Activated CD4-positive, CD25-positive, alpha-beta regulatory T cell treated with anti-CD3 and anti-CD28 coated beads, Interleukin-2, amount 50 U/mL, for 16 hours (primary cell): ENCODE data around the gene MTHFD1L.
"Not testable (repeated sequence)": the region's sequence is repeated elsewhere in the genome, so short reads cannot be mapped to it uniquely, and the experiment has no call there.

Experiments used
- DNase-seq: peaks from one replicate; pipeline ENCODE4 v3.0.0-alpha.2; 2020; ENCODE audit warnings: low read depth, low spot score

Gene MTHFD1L

DNA sequence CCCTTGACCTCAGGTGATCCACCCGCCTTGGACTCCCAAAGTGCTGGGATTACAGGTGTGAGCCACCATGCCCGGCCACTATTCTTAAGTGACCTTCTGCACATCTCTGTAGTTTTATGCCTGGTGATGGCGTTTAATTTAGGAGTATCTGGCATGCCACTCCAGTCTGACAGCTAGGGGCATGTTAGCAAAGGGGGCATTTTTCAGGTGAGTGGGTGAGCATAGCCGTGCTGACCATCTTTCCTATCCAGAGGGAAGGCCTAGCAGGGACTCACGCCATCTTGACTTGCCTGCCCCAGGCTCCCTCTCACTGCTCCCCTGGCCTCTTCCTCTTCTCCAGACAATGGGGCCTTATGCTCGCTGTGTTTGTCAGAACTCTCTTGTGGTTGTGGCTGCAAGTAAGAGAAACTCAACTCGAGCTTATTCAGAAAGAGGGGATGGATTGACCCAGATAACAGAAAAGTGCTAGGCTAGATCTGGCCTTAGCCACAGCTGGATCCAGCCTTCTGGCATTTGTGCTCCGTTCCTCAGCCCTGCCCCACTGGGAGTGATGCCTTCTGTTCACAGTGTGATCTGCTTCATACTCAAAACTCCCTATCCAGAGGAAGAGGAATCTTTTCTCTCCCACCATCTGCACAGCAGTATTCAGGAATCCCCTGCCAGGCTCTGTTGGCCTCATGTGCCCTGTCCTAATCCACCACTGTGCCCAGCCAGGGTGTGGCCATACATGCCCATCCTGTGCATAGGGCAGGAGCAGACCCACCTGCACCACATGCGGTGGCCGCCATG lies 199.7 kb downstream of the MTHFD1L start:
- DNase-seq: no peak

DNA sequence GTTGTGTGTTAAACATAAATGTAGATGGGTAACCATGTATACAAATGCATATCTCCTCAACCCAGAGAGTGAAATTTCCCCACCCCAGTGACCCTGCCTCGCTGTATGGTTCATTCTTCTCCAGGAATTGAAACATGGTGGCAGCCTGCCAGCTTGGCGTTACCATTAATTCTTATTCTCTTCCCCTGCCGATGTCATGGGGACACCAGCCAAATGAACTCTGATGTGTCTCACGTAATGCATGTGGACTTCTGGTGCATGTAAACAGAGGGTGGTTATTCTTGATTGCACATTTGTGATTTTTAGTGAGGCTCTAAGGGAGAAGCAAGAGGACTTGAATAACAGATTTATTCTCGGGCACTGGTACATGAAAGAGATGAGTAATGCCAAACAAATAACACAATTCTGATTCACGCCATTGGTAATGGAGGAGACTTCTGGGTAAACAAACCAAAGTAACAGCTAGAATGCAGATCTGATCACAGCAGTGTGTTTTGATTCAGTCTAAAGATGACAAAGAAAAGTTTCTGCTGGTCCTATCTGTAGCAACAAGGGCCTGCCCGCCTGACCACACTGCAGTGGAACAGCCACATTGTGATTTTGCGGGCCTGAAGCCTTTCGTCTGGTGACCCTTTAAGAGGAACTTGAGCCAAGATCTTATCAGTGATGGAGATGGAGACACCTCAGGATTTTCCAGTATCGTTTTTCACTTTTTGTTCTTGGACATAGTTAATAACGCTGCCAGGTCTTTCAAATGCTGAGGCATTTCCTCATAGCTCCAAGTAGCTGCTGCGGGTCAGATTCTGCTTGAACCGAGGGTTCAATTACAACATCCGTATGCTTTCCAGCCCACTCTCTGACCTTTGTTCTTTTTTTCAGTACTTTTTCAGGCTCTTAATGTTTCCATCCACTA lies 202.4 kb downstream of the MTHFD1L start:
- no peak for DNase-seq

DNA sequence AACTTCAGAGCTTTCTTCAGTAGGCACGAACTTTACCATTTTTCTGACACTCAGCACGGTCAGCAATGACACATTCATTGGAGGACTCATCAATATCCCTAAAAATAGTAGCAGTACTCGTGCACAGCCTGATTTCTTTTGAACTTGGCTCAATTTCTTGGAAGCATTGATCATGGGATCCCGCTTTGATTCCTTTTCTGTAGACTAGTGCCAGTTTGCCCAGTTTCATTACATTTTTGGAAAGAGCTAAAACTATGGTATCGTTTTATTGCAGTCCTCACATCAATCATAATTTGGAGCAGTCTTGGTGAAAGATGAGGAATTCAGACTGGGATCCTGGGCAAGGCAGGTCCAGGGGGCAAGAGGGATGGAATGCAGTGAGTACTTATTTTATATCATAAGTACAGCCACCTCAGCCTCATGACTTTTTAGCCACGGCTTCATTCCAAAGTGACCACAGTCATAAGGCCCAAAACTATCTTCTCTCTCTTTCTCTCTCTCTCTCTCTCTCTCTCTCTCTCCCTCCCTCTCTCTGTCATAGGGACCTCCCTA lies 203.3 kb downstream of the MTHFD1L start:
- no peak for DNase-seq

DNA sequence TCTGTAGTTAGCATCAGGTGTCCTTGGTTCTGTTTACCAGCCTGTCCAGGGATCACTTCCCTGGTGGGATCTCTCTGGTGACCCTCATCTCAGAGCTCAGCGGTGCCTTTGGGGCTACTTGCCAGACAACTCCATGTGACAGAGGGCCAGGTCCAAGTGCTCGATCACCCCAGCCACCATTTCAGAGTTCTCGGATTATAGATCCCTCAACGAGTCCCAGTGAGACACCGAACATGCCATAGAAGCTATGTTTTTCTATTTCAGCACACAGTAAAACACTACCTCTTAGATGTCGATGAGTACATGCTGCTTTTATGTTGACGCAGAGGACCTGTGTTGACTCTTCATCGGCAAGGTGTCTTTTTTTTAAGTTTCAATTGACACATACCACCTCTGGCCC lies 204.1 kb downstream of the MTHFD1L start:
- no peak for DNase-seq

DNA sequence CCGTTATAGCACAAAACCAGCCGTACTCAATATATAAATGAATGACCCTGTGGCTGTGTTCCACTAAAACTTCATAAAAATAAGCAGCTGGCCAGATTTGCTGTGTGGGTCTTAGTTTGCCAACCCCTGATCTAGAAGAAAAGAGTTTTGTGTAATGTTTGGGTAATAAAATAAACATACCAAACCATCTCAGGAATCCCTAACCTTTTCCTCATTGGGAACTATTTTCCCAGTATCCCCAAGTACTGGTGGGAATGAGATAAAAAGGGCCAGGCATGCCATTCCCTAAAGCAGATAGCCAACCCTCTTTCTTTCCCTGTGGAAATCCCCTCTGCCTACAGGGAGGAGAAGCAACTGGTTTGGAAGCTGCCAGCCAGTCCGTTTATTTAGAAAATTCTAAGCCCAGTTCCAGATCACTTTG lies 205.1 kb downstream of the MTHFD1L start:
- no peak for DNase-seq

DNA sequence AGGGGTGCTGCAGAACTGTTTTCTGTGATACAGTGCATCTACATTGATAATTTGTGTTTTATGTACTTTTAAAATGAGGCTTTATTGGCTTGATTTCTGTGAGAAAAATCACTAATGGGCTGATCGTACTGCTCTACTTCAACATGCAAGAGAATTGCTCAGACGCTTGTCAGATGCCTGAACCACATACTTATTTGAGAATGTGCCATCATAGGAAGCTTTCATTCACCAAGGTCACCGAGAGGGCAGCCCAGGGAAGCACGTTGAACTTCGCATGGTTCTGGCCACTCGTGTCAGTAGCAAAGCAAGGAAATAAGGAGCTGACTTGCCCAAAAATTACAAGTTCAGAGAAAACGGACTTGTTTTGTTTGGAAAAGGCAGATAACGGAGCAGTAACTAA lies 205.8 kb downstream of the MTHFD1L start:
- no peak for DNase-seq

DNA sequence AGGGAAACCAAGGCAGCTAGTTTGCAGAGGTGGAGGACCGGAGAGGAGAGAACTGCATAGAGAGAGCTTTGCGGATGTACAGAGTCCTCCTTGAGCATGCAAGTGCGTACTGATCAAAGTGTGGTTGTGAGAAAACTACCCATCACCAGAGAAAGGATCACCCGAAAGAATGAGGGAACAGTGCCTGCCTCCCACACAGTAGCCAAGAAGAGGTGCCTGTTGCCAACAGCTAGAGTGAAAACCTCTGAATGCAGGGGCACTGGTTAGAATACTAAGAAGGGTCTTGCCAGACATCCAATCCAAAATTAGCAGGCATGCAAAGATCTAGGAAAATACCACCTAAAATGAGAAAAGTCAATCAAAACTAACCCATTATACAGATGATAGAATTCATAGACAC lies 207.6 kb downstream of the MTHFD1L start:
- no peak for DNase-seq

DNA sequence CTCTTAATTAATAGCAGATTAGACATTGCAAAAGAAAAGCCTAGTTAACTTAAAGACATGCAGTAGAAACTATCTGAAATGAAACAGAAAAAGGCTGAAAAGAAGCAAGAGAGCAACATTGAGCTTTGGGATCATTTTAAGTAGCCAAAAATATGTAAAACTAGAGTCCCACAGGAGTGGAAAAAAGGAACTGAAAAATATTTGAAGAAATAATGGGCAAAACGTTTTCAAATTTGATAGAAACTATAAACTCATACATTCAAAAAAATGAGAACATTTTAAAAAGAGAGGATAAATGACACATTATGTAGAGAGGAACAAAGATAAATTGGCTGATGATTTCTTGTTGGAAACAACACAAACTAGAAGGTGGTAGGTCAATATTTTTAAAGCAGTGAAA lies 208.2 kb downstream of the MTHFD1L start:
- no peak for DNase-seq

DNA sequence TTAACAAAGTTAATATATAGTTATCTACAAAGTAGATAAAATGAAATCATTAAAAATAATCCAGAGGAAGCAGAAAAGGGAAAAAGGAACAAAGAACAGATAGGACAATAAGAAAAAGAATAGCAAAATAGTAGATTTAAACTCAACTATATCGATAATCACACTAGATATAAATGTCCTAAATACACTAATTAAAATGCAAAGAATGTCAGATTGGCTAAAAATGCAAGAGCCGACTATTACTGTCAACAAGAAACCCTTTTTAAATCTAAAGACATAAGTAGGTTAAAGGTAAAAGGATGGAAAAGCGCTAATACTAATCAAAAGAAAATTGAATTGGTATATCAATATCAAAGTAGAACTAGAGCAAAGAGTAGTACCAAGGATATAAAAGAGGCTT lies 209.5 kb downstream of the MTHFD1L start:
- no peak for DNase-seq

DNA sequence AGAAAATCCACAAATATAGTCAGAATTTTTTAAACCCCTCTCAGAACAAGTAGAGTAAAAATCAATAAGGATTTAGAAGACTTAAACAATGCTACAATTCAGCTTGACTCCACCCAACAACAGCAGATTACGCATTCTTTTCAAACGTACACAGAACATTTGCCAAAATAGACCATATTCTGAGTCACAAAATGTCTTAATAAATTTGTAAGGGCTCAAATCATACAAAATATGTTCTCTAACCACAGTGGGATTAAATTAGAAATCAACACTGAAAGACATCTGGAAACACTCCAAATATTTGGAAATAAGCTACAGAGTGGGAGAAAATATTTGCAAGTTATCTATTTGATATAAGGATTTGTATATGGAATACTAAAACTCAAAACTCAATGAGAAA lies 210.0 kb downstream of the MTHFD1L start:
- no peak for DNase-seq

DNA sequence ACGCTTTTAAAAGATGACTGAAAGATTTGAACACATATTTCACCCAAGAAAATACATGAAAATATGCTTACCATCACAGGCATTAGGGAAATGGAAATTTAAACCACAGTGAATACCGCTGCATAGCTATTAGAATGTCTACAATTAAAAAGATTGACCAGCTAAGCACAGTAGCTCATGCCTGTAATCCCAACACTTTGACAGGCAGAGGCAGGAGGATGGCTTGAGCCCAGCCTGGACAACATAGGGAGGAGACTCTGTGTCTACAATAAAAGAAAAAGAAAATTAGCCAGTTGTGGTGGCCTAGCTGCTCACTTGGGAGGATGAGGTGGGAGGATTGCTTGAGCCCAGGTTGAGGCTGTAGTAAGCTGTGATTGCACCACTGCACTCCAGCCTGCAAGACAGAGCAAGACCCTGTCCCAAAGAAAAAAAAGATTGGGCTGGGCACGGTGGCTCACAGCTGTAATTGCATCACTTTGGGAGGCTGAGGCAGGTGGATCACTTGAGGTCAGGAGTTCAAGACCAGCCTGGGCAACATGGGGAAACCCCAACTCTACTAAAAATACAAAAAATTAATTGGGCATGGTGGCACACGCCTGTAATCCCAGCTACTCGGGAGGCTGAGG lies 210.5 kb downstream of the MTHFD1L start:
- DNase-seq: no peak

DNA sequence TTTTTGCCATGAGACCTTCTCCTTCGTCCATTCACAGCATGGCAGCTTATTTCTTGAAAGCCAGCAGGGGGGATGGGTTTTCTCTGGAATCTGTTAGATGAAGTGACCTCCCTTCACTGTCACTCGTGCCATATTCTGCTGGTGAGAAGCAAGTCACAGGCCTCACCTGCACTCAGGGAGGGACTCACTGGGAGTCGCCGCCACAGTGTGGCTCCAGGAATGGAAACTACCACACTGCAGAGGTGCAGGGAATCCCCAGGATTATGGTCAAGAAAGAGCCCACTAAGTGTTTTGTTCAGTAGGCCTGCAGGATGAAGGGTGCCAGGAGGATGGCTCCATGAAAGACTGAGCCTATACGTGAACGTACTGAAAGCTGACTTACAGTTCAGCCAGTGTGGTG lies 213.2 kb downstream of the MTHFD1L start:
- no peak for DNase-seq

DNA sequence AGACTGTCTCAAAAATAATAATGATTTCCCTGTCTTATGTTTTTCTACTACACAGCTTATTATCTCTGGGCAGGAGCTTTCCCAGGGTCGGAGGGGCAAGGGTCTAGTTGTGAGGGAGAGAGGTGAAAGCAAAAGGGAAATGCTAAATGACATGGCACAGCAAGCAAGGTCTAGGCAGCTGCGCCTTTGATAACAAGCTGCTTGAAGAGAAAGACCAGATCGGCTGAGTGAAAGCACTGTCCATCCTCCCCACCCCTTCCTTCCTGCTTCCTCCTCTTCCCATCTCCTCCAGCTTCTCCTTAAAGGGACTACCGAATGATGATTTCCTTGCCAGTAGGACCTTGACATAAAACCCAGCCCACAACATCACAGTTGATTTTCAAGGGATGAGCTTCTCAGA lies 216.2 kb downstream of the MTHFD1L start:
- no peak for DNase-seq

DNA sequence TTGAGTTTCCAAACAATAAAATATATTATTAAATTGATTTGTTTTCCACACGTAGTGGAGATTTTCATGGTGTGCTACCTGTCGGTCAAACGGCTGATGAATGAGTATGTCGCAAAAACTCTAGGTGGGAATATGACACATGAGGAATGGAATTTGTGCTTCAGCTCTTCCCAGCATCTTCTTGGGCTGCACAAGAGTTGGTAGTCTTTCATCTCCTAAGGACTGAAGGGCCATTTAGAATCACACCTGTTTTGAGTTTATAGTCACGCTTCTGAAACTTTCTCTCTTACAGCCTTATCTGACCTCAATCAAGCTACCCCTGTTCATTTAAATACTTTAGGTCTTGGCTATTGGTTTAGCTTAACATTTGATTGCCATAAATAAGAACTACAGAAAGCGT lies 216.6 kb downstream of the MTHFD1L start:
- DNase-seq: no peak

DNA sequence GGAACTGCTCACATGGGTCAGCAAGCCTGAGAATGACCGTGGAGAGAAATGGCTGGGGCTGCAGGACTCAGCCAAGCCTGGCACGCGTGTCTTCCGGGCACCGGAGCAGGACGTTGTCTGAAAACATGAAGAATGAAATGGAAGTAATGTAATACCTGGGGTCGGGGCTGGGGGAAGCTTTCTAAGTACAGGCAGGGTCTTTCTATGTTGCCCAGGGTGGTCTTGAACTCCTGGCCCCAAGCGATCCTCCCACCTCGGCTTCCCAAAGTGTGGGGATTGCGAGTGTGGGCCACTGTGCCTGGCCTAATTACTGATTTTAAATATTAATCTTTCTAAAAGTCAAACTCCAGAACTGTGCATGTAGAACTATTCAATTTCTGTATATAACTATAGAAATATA lies 218.8 kb downstream of the MTHFD1L start:
- DNase-seq: no peak

DNA sequence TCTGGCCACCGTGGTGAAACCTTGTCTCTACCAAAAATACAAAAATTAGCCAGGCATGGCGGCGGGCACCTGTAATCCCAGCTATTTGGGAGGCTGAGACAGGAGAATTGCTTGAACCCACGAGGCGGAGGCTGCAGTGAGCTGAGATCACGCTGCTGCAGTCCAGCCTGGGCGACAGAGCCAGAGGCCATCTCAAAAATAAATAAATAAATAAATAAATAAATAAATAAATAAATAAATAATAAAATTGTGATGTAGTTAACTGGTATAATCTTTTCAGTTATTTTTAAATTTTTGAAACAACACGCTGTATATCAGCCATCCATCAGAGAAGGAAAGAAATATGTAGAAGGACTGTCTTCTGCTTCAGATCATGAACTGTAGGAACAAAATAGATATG lies 221.6 kb downstream of the MTHFD1L start:
- not testable (repeated sequence) for DNase-seq

DNA sequence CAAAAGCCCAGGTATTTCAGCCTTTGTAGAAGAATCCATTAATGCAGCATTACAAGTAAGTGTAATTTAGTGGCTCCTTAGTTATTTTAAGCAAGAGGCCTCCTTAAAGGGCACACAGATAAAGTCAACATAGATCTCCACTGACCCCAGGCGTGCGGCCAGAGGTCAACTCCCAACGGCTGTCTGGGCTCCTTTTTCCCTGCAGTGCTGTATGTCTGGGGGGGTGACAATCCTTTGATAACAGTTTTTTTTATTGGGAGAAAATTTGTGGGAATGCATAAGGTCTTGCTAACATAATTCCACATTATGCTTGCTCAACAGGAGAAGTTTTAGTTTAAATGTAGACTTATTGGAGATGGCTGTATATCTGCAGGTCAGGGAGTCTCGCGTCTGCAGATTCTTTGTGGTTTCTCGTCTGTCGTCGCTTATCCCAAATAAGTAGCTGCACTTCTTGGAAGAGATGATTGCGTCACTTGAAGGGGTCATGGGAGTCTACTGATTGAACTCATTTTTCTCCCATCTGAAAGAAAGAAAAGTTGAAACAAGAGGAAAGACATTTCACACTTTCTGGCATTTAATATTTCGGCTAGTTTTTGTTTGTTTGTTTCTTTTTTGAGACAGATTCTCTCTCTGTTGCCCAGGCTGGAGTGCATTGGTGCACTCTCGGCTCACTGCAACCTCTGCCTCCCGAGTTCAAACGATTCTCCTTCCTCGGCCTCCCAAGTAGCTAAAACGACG lies 222.5 kb downstream of the MTHFD1L start:
- DNase-seq: no peak

DNA sequence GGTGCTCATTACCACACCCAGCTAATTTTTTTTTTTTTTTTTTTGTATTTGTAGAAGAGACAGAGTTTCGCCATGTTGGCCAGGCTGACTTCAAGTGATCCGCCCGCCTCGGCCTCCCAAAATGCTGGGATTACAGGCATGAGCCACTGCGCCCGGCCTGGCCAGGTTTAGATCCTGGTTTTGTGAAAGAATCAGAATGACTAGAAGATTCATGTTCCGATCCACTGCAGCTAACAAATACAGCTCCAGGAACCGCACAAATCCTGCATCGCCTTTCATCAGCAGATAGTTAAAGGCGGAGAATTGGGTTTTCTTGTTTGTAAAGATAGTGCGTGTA lies 223.1 kb downstream of the MTHFD1L start:
- no peak for DNase-seq

DNA sequence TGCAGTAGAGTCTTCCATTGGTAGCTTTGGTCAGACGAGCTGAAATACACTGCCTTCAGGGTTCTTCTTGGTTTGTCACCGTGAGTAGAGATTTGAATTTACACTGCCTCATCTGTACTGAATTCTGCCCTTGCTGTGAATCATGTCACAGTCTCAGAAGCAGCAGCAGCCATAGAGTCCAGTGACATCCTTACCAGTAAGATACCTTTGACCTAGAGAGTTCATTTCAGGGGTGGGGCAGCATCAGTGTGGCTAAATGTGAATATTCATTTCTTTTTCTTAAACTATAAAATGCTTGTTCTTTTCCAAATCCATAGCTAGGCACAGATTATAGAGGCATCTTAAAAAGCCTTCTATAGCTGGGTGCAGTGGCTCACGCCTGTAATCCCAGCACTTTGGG lies 223.5 kb downstream of the MTHFD1L start:
- DNase-seq: no peak

DNA sequence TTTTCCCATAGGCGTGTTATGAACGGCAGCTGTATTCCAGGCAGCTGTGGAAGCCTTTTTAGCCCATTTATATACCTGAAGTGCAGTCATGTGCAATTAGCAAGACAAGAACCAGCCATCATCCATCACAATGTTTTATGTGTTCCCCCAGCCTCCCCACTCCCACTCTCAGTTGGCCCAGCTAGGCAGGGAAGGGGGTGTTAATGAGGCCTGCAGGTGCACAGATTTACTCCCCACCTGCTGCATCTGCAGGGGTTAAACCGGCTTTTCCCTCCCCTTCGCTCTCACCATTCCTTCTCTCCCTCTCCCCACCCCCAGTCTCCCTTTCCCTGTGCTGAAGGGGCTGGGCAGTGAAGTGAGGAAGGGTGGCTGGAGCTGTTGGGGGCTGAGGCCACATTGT lies 224.5 kb downstream of the MTHFD1L start:
- no peak for DNase-seq

DNA sequence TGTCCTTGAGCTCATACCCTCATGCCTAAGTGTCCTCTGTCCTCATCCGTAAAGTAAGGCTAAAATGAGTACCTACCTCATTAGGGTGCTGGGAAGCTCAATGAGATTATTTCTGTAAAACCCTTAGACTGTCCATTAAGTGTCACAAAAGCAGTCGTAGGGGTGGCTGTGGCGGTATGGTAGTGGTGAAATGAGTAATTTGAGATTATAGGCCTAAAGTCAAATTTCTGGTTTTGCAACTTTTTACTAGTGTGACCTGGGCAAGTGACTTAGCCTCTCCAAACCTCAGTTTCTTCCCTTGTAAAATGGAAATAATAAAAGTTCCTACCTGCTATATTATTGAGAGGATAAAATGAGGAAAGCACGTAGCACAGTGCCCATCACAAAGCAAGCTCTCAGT lies 226.1 kb downstream of the MTHFD1L start:
- no peak for DNase-seq

DNA sequence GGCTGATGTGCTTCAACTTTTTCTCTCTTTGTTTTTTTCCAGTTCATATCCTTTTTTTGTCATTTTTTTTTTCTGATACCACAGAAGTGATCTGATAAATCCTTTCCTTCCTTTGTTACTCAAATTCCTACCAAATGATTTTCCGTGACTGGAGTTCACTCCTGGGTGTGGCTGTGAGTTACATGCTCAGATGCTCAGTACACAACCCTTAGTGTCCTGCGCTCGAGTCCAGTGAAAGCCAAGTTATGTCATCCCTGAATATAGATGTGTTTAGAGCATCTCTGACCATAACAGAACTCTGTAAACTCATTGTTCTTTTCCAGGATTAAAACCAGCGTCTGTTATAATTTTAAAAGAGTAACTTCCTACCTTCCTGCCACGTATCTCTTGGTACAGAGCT lies 227.1 kb downstream of the MTHFD1L start:
- DNase-seq: no peak
